Measurements from ENCODE around the gene AFAP1.

Gene AFAP1

GRCh38 chr4:7801641-7802040 is 138.0 kb downstream of the AFAP1 start:
- DNase-seq, result no peak

- no peak for DNase-seq
These were observed 138.7 kb downstream of the AFAP1 start for GRCh38 chr4:7801001-7801400.

GRCh38 chr4:7800410-7800809 is 139.3 kb downstream of the AFAP1 start:
- DNase-seq, result no peak

- DNase-seq, result no peak
These were observed 139.9 kb downstream of the AFAP1 start for GRCh38 chr4:7799736-7800135.

- DNase-seq, result no peak
These were observed 140.4 kb downstream of the AFAP1 start for GRCh38 chr4:7799306-7799705.

GRCh38 chr4:7798178-7798995 is 141.3 kb downstream of the AFAP1 start:
- no peak for DNase-seq

- DNase-seq, result no peak
These were observed 142.3 kb downstream of the AFAP1 start for GRCh38 chr4:7797330-7797729.

GRCh38 chr4:7795983-7796382 is 143.7 kb downstream of the AFAP1 start:
- no peak for DNase-seq

GRCh38 chr4:7793186-7793585 is 146.5 kb downstream of the AFAP1 start:
- DNase-seq, result no peak

- no peak for DNase-seq
These were observed 147.0 kb downstream of the AFAP1 start for GRCh38 chr4:7792616-7793015.

GRCh38 chr4:7790999-7791398 is 148.7 kb downstream of the AFAP1 start:
- no peak for DNase-seq

GRCh38 chr4:7790023-7790422 is 149.6 kb downstream of the AFAP1 start:
- no peak for DNase-seq

- no peak for DNase-seq
These were observed 150.8 kb downstream of the AFAP1 start for GRCh38 chr4:7788694-7789425.

- no peak for DNase-seq
These were observed 151.5 kb downstream of the AFAP1 start for GRCh38 chr4:7788193-7788592.

GRCh38 chr4:7787681-7788141 is 151.9 kb downstream of the AFAP1 start:
- no peak for DNase-seq

- no peak for DNase-seq
These were observed 152.6 kb downstream of the AFAP1 start for GRCh38 chr4:7787067-7787466.

GRCh38 chr4:7786517-7786916 is 153.1 kb downstream of the AFAP1 start:
- no peak for DNase-seq

GRCh38 chr4:7786040-7786439 is 153.6 kb downstream of the AFAP1 start:
- DNase-seq, result no peak

GRCh38 chr4:7785017-7785416 is 154.6 kb downstream of the AFAP1 start:
- DNase-seq, result no peak

GRCh38 chr4:7784131-7784870 is 155.4 kb downstream of the AFAP1 start:
- DNase-seq, result no peak

GRCh38 chr4:7783541-7783940 is 156.1 kb downstream of the AFAP1 start:
- no peak for DNase-seq

- DNase-seq, result no peak
These were observed 156.9 kb downstream of the AFAP1 start for GRCh38 chr4:7782783-7783182.

GRCh38 chr4:7781993-7782392 is 157.7 kb downstream of the AFAP1 start:
- DNase-seq, result no peak

- no peak for DNase-seq
These were observed 158.3 kb downstream of the AFAP1 start for GRCh38 chr4:7781366-7781765.
